ENCODE data around the gene ZNF587.
"Not testable (repeated sequence)": the region's sequence is repeated elsewhere in the genome, so short reads cannot be mapped to it uniquely, and the experiment has no call there.

The ZNF587 gene

GRCh38 chr19:57821501-57821900, 28.2 kb upstream of the ZNF587 start:
- not testable (repeated sequence) for DNase-seq (ENCODE audit: low read depth in 2 of 3, low spot score in 2 of 3)

- not testable (repeated sequence) for DNase-seq (ENCODE audit: low read depth in 2 of 3, low spot score in 2 of 3)
Observed at GRCh38 chr19:57823155-57823554, 26.5 kb upstream of the ZNF587 start.

GRCh38 chr19:57823608-57824007, 26.1 kb upstream of the ZNF587 start:
- DNase-seq (ENCODE audit: low read depth in 2 of 3, low spot score in 2 of 3), result not testable (repeated sequence)

GRCh38 chr19:57825511-57825910, 24.1 kb upstream of the ZNF587 start:
- no peak for DNase-seq (ENCODE audit: low read depth in 2 of 3, low spot score in 2 of 3)

GRCh38 chr19:57829316-57829715, 20.3 kb upstream of the ZNF587 start:
- DNase-seq (ENCODE audit: low read depth in 2 of 3, low spot score in 2 of 3), result no peak

- DNase-seq (ENCODE audit: low read depth in 2 of 3, low spot score in 2 of 3), result no peak
Observed at GRCh38 chr19:57830071-57830602, 19.5 kb upstream of the ZNF587 start, which contains the start of gene ZNF587B. Gene ZNF587B (plus strand): TSS chr19:57830299. CDS start chr19:57830529, 230 bp downstream.

- DNase-seq (ENCODE audit: low read depth in 2 of 3, low spot score in 2 of 3), result not testable (repeated sequence)
Observed at GRCh38 chr19:57836991-57837390, 12.7 kb upstream of the ZNF587 start.

- DNase-seq (ENCODE audit: low read depth in 2 of 3, low spot score in 2 of 3), result not testable (repeated sequence)
Observed at GRCh38 chr19:57838622-57839191, 11.0 kb upstream of the ZNF587 start.

GRCh38 chr19:57841122-57841763, 8.4 kb upstream of the ZNF587 start:
- no peak for DNase-seq (ENCODE audit: low read depth in 2 of 3, low spot score in 2 of 3)

- not testable (repeated sequence) for DNase-seq (ENCODE audit: low read depth in 2 of 3, low spot score in 2 of 3)
Observed at GRCh38 chr19:57847164-57847563, 2.5 kb upstream of the ZNF587 start.

GRCh38 chr19:57849162-57849665, 445 bp upstream of the ZNF587 start:
- not testable (repeated sequence) for DNase-seq (ENCODE audit: low read depth in 2 of 3, low spot score in 2 of 3)

GRCh38 chr19:57850553-57851017, 926 bp downstream of the ZNF587 start:
- no peak for DNase-seq (ENCODE audit: low read depth in 2 of 3, low spot score in 2 of 3)

GRCh38 chr19:57851812-57852603, 2.3 kb downstream of the ZNF587 start:
- DNase-seq (ENCODE audit: low read depth in 2 of 3, low spot score in 2 of 3), result not testable (repeated sequence)

GRCh38 chr19:57854117-57854516, 4.5 kb downstream of the ZNF587 start:
- not testable (repeated sequence) for DNase-seq (ENCODE audit: low read depth in 2 of 3, low spot score in 2 of 3)

GRCh38 chr19:57862351-57862750, 12.7 kb downstream of the ZNF587 start:
- DNase-seq (ENCODE audit: low read depth in 2 of 3, low spot score in 2 of 3), result not testable (repeated sequence)

GRCh38 chr19:57867868-57868492, 18.3 kb downstream of the ZNF587 start:
- no peak for DNase-seq (ENCODE audit: low read depth in 2 of 3, low spot score in 2 of 3)

- not testable (repeated sequence) for DNase-seq (ENCODE audit: low read depth in 2 of 3, low spot score in 2 of 3)
Observed at GRCh38 chr19:57869655-57870054, 20.0 kb downstream of the ZNF587 start.

- DNase-seq (ENCODE audit: low read depth in 2 of 3, low spot score in 2 of 3), result no peak
Observed at GRCh38 chr19:57870225-57870624, 20.6 kb downstream of the ZNF587 start.

- no peak for DNase-seq (ENCODE audit: low read depth in 2 of 3, low spot score in 2 of 3)
Observed at GRCh38 chr19:57872450-57872849, 22.8 kb downstream of the ZNF587 start.

- DNase-seq (ENCODE audit: low read depth in 2 of 3, low spot score in 2 of 3), result not testable (repeated sequence)
Observed at GRCh38 chr19:57873883-57874799, 24.5 kb downstream of the ZNF587 start.
